Measurements from ENCODE around the gene ZDHHC3.

Gene ZDHHC3

DNA sequence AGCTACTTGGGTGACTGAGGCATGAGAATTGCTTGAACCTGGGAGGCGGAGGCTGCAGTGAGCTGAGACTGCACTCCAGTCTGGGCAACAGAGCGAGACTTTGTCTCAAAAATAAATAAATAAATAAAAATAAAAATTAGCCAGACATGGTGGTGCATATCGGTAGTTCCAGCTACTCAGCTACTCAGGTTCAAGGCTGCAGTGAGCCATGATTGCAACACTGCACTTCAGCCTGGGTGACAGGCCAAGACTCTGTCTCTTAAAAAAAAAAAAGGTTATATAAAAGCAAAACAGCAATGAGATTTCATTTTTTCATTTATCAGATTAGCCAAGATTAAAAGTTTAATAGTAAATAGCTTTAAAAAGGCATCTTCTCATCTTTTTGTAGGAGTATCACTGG lies 98.6 kb downstream of the ZDHHC3 start:
- TF ChIP-seq POLR2AphosphoS5 (IDR thresholded peaks at IDR 0.05; ENCODE audit: low read depth, low read length), result no peak

DNA sequence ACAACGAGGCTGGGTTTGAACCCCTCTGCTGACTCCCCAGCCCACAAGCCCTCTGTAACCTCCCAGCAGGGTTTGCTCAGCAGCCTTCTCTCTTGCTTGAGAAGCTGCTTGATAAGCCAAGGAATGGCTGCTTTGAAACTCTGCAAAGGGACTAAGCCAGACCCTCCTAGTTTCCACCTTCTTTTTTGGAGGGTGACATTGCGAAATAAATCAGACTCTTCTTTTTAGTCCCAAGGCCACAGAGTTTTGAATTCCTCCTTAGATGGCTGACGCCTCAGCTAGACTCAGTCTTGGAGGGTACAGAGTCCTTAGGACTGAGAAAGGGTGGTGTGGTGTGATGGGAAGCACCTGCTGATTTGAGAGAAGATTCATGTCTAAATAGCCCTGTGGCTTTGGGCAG lies 100.4 kb downstream of the ZDHHC3 start:
- TF ChIP-seq, protein P1, sequence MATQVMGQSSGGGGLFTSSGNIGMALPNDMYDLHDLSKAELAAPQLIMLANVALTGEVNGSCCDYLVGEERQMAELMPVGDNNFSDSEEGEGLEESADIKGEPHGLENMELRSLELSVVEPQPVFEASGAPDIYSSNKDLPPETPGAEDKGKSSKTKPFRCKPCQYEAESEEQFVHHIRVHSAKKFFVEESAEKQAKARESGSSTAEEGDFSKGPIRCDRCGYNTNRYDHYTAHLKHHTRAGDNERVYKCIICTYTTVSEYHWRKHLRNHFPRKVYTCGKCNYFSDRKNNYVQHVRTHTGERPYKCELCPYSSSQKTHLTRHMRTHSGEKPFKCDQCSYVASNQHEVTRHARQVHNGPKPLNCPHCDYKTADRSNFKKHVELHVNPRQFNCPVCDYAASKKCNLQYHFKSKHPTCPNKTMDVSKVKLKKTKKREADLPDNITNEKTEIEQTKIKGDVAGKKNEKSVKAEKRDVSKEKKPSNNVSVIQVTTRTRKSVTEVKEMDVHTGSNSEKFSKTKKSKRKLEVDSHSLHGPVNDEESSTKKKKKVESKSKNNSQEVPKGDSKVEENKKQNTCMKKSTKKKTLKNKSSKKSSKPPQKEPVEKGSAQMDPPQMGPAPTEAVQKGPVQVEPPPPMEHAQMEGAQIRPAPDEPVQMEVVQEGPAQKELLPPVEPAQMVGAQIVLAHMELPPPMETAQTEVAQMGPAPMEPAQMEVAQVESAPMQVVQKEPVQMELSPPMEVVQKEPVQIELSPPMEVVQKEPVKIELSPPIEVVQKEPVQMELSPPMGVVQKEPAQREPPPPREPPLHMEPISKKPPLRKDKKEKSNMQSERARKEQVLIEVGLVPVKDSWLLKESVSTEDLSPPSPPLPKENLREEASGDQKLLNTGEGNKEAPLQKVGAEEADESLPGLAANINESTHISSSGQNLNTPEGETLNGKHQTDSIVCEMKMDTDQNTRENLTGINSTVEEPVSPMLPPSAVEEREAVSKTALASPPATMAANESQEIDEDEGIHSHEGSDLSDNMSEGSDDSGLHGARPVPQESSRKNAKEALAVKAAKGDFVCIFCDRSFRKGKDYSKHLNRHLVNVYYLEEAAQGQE (IDR thresholded peaks at IDR 0.05; ENCODE audit: insufficient read depth in 1 of 2, low read depth in 2 of 2, low read length in 2 of 2), result no peak
- TF ChIP-seq POLR2AphosphoS5 (IDR thresholded peaks at IDR 0.05; ENCODE audit: low read depth, low read length), result no peak
- no peak for TF ChIP-seq FOXP2 (optimal IDR thresholded peaks at IDR 0.05; ENCODE audit: borderline replicate concordance, extremely low read depth, extremely low read length, insufficient read depth)
- no peak for TF ChIP-seq SIN3A (IDR thresholded peaks at IDR 0.05; ENCODE audit: borderline replicate concordance, insufficient read depth, low read length)
- no peak for TF ChIP-seq TAF1 (IDR thresholded peaks at IDR 0.05; ENCODE audit: borderline replicate concordance, insufficient read depth, low read length)
